ENCODE measurements around the gene ATP5IF1.

ATP5IF1 gene

GRCh38 chr1:28213315-28213714, 22.6 kb upstream of the ATP5IF1 start:
- H3K9me3 ChIP-seq (replicated peaks; ENCODE audit: insufficient read depth, low read length): no peaks in the 10 kb centered on the region
- 0 out of 2 replicates have a peak, but pooled peaks cover 3% of the 10 kb centered on the region for H3F3A ChIP-seq (ENCODE audit: insufficient read depth, low read length)
- H3K4me2 ChIP-seq (ENCODE audit: low read depth, low read length): no peak overlapping the region
- no peaks in the 10 kb centered on the region for H3K27me3 ChIP-seq (replicated peaks; ENCODE audit: insufficient read depth, low read length)
- H3K4me1 ChIP-seq (ENCODE audit: low read length): no peaks in the 10 kb centered on the region
- H3K79me2 ChIP-seq (ENCODE audit: low read length): peaks cover 21% of the 10 kb centered on the region
- H3K4me3 ChIP-seq (ENCODE audit: low read length): no peak overlapping the region
- H2AFZ ChIP-seq (ENCODE audit: low read length): no peak overlapping the region
- TF ChIP-seq EZH2 (optimal IDR thresholded peaks at IDR 0.05; ENCODE audit: low read depth, low read length): no peak
- TF ChIP-seq EZH2phosphoT487 (IDR thresholded peaks at IDR 0.05; ENCODE audit: low read length): no peak
- TF ChIP-seq CTCF (IDR thresholded peaks at IDR 0.05; ENCODE audit: low read length): no peak
- H4K20me1 ChIP-seq (ENCODE audit: insufficient read depth, low read length): no peaks in the 10 kb centered on the region; the same call in 1 of the 2 replicates
- no peaks in the 10 kb centered on the region; the same call in 1 of the 2 replicates for H3K36me3 ChIP-seq (replicated peaks; ENCODE audit: insufficient read depth, low read length)
- no peak overlapping the region for H3K27ac ChIP-seq (ENCODE audit: low read length)
- DNase-seq: no peak
- no peak overlapping the region for H3K9ac ChIP-seq (ENCODE audit: low read length)
- no peaks in the 10 kb centered on the region for H3K9me2 ChIP-seq (replicated peaks; ENCODE audit: insufficient read depth, low read length)

GRCh38 chr1:28229089-28229488, 6.8 kb upstream of the ATP5IF1 start:
- Histone ChIP-seq H3K27me3 (replicated peaks; ENCODE audit: insufficient read depth, low read length) (no peaks in the 10 kb centered on the region), H3K27ac (ENCODE audit: low read length) (no peak overlapping the region), H3K9ac (ENCODE audit: low read length) (no peak overlapping the region), H3K4me2 (ENCODE audit: low read depth, low read length) (no peak overlapping the region), H3K4me1 (ENCODE audit: low read length) (no peaks in the 10 kb centered on the region), H4K20me1 (ENCODE audit: insufficient read depth, low read length) (0 out of 2 replicates have a peak, but pooled peaks cover 3% of the 10 kb centered on the region), H3K4me3 (ENCODE audit: low read length) (no peak overlapping the region), H3K9me2 (replicated peaks; ENCODE audit: insufficient read depth, low read length) (no peaks in the 10 kb centered on the region), H3K9me3 (replicated peaks; ENCODE audit: insufficient read depth, low read length) (no peaks in the 10 kb centered on the region), H3K36me3 (replicated peaks; ENCODE audit: insufficient read depth, low read length) (peaks cover 15% of the 10 kb centered on the region; the same call in 1 of the 2 replicates), H2AFZ (ENCODE audit: low read length) (no peak overlapping the region), H3F3A (ENCODE audit: insufficient read depth, low read length) (no peaks in the 10 kb centered on the region; the same call in 1 of the 2 replicates), H3K79me2 (ENCODE audit: low read length) (peaks cover 62% of the 10 kb centered on the region)
- no peak for DNase-seq
- TF ChIP-seq EZH2phosphoT487 (IDR thresholded peaks at IDR 0.05; ENCODE audit: low read length): no peak
- TF ChIP-seq CTCF (IDR thresholded peaks at IDR 0.05; ENCODE audit: low read length): no peak
- no peak for TF ChIP-seq EZH2 (optimal IDR thresholded peaks at IDR 0.05; ENCODE audit: low read depth, low read length)

- H3K9me2 ChIP-seq (replicated peaks; ENCODE audit: insufficient read depth, low read length): no peaks in the 10 kb centered on the region
- no peaks in the 10 kb centered on the region for H3K27me3 ChIP-seq (replicated peaks; ENCODE audit: insufficient read depth, low read length)
- DNase-seq: no peak
- no peaks in the 10 kb centered on the region for H3K9me3 ChIP-seq (replicated peaks; ENCODE audit: insufficient read depth, low read length)
- no peak overlapping the region for H3K9ac ChIP-seq (ENCODE audit: low read length)
- H3K79me2 ChIP-seq (ENCODE audit: low read length): peaks cover 56% of the 10 kb centered on the region
- H3K27ac ChIP-seq (ENCODE audit: low read length): no peak overlapping the region
- TF ChIP-seq EZH2 (optimal IDR thresholded peaks at IDR 0.05; ENCODE audit: low read depth, low read length) (no peak), EZH2phosphoT487 (IDR thresholded peaks at IDR 0.05; ENCODE audit: low read length) (no peak), CTCF (IDR thresholded peaks at IDR 0.05; ENCODE audit: low read length) (no peak)
- peaks cover 15% of the 10 kb centered on the region; the same call in 1 of the 2 replicates for H3K36me3 ChIP-seq (replicated peaks; ENCODE audit: insufficient read depth, low read length)
- H3K4me1 ChIP-seq (ENCODE audit: low read length): no peaks in the 10 kb centered on the region
- H3K4me2 ChIP-seq (ENCODE audit: low read depth, low read length): no peak overlapping the region
- H2AFZ ChIP-seq (ENCODE audit: low read length): no peak overlapping the region
- H3K4me3 ChIP-seq (ENCODE audit: low read length): no peak overlapping the region
- H4K20me1 ChIP-seq (ENCODE audit: insufficient read depth, low read length): 0 out of 2 replicates have a peak, but pooled peaks cover 3% of the 10 kb centered on the region
- H3F3A ChIP-seq (ENCODE audit: insufficient read depth, low read length): no peaks in the 10 kb centered on the region; the same call in 1 of the 2 replicates
Observed at GRCh38 chr1:28229996-28230395, 5.9 kb upstream of the ATP5IF1 start.
